Endothelial cell of umbilical vein (primary cell): ENCODE results near the gene CNN1. TPM values are rescaled to one million over a fixed set of nuclear protein-coding genes. Genes with fewer than 3 reads are reported as not detected.

ENCODE experiments used
- BruUV-seq: library from RNA; stranded (reverse); fragments of 400-500 nt; replicated peaks from 2 replicates; lab custom pipeline; 2021; lab: Mats Ljungman, UMichigan
- CTCF ChIA-PET: fragments of 300-600, 350-600 bp; sonication (Branson Sonifier 250); formaldehyde crosslinking; loops from one replicate; lab custom pipeline; 2021; ENCODE audit warnings: antibody characterized with exemption, inconsistent platforms; lab: Charles Lee
- POLR2A ChIA-PET: fragments of 300-600, 350-600 bp; sonication (Branson Sonifier 250); formaldehyde crosslinking; loops from one replicate; lab custom pipeline; 2021; ENCODE audit warnings: antibody characterized with exemption, inconsistent platforms; lab: Charles Lee
- DNase-seq: peaks from one replicate; pipeline ENCODE4 v3.0.0-alpha.2; 2011; ENCODE audit warnings: low read depth, low spot score
- FAIRE-seq: peaks from 2 replicates; lab custom pipeline; 2011; peaks lifted over from hg19 to GRCh38; lab: Jason Lieb, UNC
- H2AFZ ChIP-seq: 2 replicates; pipeline ENCODE4 v1.6.0; 2012; ENCODE audit warnings: low read depth, low read length, control low read depth, inconsistent platforms
- H3K27ac ChIP-seq: 2 replicates; pipeline ENCODE4 v1.5.1; 2011; ENCODE audit warnings: low read depth, mild to moderate bottlenecking, control low read depth, low read length, moderate library complexity; ENCODE audit not compliant: insufficient read depth
- H3K27me3 ChIP-seq, 2 experiments: 2 replicates each; pipeline versions ENCODE4 v1.6.0 to v1.6.1; 2011; ENCODE audit warnings: low read length in 2 of 2, mixed read lengths in 1 of 2; ENCODE audit not compliant: control insufficient read depth in 2 of 2, insufficient read depth in 2 of 2
- H3K36me3 ChIP-seq, 2 experiments: 2 replicates in 1 of 2; 3 replicates in 1 of 2; pipeline ENCODE4 v1.5.1; 2011; ENCODE audit warnings: low read length in 2 of 2, mild to moderate bottlenecking in 1 of 2, moderate library complexity in 1 of 2; ENCODE audit not compliant: control insufficient read depth in 2 of 2, insufficient read depth in 2 of 2; ENCODE audit errors: extremely low read depth in 1 of 2
- H3K4me1 ChIP-seq: 3 replicates; pipeline ENCODE4 v1.5.1; 2011; ENCODE audit warnings: mild to moderate bottlenecking, low read length; ENCODE audit not compliant: control insufficient read depth, insufficient read depth; ENCODE audit errors: extremely low read depth
- H3K4me2 ChIP-seq: 2 replicates; pipeline ENCODE4 v1.6.1; 2011; ENCODE audit warnings: low read length, control low read depth, mixed read lengths; ENCODE audit not compliant: insufficient read depth
- H3K4me3 ChIP-seq, 3 experiments: fragments of 200-600 bp in 1 of 3; sonication (generic), shearing (Covaris generic) in 1 of 3; replicated peaks in 1 of 3; 2 replicates each; pipeline ENCODE4 v1.5.1; 2011 to 2016; ENCODE audit warnings: control low read depth in 3 of 3, low read length in 3 of 3, mild to moderate bottlenecking in 2 of 3, inconsistent platforms in 1 of 3, low read depth in 1 of 3, moderate library complexity in 1 of 3; ENCODE audit not compliant: insufficient read depth in 1 of 3
- H3K79me2 ChIP-seq: 2 replicates; pipeline ENCODE4 v1.6.0; 2012; ENCODE audit warnings: low read length, inconsistent platforms; ENCODE audit not compliant: control insufficient read depth, insufficient read depth
- H3K9ac ChIP-seq: replicated peaks from 2 replicates; pipeline ENCODE3; 2011; ENCODE audit warnings: low read length, control low read depth; ENCODE audit not compliant: insufficient read depth; ENCODE audit errors: extremely low read depth
- H3K9me1 ChIP-seq: replicated peaks from 3 replicates; pipeline ENCODE4 v1.6.0; 2011; ENCODE audit warnings: mild to moderate bottlenecking, low read length; ENCODE audit not compliant: control insufficient read depth, insufficient read depth; ENCODE audit errors: extremely low read depth
- H3K9me3 ChIP-seq: replicated peaks from 2 replicates; pipeline ENCODE4 v1.5.1; 2012; ENCODE audit warnings: low read length, inconsistent platforms; ENCODE audit not compliant: control insufficient read depth, insufficient read depth
- H4K20me1 ChIP-seq: replicated peaks from 2 replicates; pipeline ENCODE3; 2011; ENCODE audit warnings: mild to moderate bottlenecking, low read length; ENCODE audit not compliant: control insufficient read depth, insufficient read depth; ENCODE audit errors: extremely low read depth
- FOS ChIP-seq: IDR thresholded peaks from 2 replicates; pipeline ENCODE4 v1.6.1; 2011; ENCODE audit warnings: mild to moderate bottlenecking, low read length, moderate library complexity, borderline replicate concordance; ENCODE audit not compliant: insufficient read depth
- GATA2 ChIP-seq: IDR thresholded peaks from 2 replicates; pipeline ENCODE4 v1.7.0; 2011; ENCODE audit warnings: low read depth, mild to moderate bottlenecking, moderate library complexity, mixed read lengths, low read length; ENCODE audit not compliant: insufficient read length, insufficient read depth
- POLR2AphosphoS5 ChIP-seq: IDR thresholded peaks from 2 replicates; pipeline ENCODE4 v1.6.1; 2012; ENCODE audit warnings: low read depth, mild to moderate bottlenecking, control low read depth, low read length, moderate library complexity; ENCODE audit not compliant: insufficient read depth
- dilution Hi-C: fragments of 300-500 bp; cut with MboI; formaldehyde crosslinking; loops from one replicate; pipeline ENCODE4 v1.15.0; 2019; ENCODE audit warnings: low sequenced_read_pairs; ENCODE audit not compliant: extremely low pct_ligation_motif_present
- intact Hi-C: fragments of 100-400 bp; cut with micrococcal nuclease; formaldehyde crosslinking; loops from one replicate; pipeline ENCODE4 v1.10.0; 2022
- polyA plus RNA-seq, 4 experiments: library from polyadenylated mRNA; depleted of rRNA in 3 of 4; stranded (reverse) in 3 of 4; unstranded in 1 of 4; fragments of >200 nt; gene quantifications; 2 replicates each; pipeline versions ENCODE4 v1.2.1 to v1.2.3, GENCODE V29; 2011 to 2012; ENCODE audit warnings: missing spikeins in 1 of 4
- total RNA-seq: library from RNA; stranded (reverse); gene quantifications from 2 replicates; pipeline ENCODE4 v1.2.3, GENCODE V29; 2021
- TF ChIP-seq, protein P1 (sequence below), 2 donors: IDR thresholded peaks; 1 replicate in 1 of 2; 2 replicates in 1 of 2; pipeline ENCODE4 v1.5.1; 2011; ENCODE audit warnings: low read length in 2 of 2, mild to moderate bottlenecking in 2 of 2, moderate library complexity in 2 of 2, control low read depth in 1 of 2, inconsistent platforms in 1 of 2, low read depth in 1 of 2; ENCODE audit not compliant: insufficient read depth in 1 of 2; ENCODE audit errors: extremely low read depth in 1 of 2
- TF ChIP-seq, protein P2 (sequence below): IDR thresholded peaks from 2 replicates; pipeline ENCODE4 v1.6.1; 2011; ENCODE audit not compliant: insufficient read depth, insufficient read length

The CNN1 gene
- total and polyA plus RNA-seq, 2 donors (not counting 3 experiments of a cell fraction or from before 2014, with no cell fraction given): 0.76 TPM; not detected in 1

DNA sequence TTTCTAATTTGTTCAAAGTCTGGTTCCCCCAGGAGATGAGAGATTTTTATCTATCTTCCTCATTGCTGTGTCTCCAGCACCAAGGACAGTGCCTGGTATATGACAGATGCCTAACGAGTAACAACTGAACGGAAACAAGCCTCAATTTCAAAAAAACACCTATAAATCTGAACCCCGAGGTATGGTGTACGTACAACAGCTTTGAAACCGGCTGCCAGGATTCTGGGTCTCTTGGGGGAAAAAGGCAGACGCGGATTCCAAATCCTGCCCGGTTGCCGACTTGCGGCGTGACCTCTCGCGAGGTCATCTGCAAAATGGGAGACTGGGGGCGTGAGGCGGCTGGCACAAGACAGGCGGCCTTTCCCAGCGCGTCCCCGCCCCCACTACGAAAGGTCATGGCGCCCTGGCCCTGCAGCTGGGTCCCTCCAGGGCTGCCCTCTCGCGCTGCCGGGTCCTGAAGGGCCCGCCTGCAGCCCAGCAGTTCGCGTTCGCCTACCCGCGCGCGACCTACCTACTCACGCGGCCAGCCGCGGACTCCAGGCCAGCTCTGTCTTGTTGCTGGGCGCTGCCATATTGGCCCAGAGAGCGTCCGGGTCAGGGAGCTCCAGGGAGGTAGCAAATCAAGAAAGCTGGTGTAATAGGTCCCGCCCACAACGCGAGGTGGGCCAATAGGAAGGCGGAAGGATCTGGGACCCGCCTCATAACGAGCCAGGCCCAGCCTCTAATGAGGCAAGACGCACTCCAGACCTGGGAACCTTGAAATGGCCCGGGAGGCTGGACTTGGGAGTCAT, 9.9 kb upstream of the CNN1 start, which contains the start of gene ECSIT:
Gene ECSIT, minus strand, starts transcription at position 584 of the 791 bp plus-strand sequence. CDS start 9,964 bp downstream, outside the sequence.
- FAIRE-seq (peak; percentile 99), DNase-seq (peak; percentile 99)
- POLR2A ChIA-PET: interaction anchor here (0.6 kb wide), 1 partner anchor 1307 kb away, joined by 5 read pairs; no protein-coding TSS in a partner anchor
- dilution Hi-C loops: no loop called here
- H3K36me3 ChIP-seq: no peaks in the 10 kb centered on the region
- H3K9me1 ChIP-seq: no peaks in the 10 kb centered on the region
- peak within 1 kb of the TSS; percentile 52 to 98 (median 90) for H3K4me3 ChIP-seq
- BruUV-seq: TSS peak; percentile 74
- H3K9ac ChIP-seq: peak within 1 kb of the TSS; percentile 86
- H3K27me3 ChIP-seq: no peaks in the 10 kb centered on the region
- no peaks in the 10 kb centered on the region for H3K9me3 ChIP-seq
- intact Hi-C loops: loop anchor here (1.0 to 2.0 kb wide), 3 partner anchors 23 to 58 kb away; partner anchors contain the start of genes ELOF1 and ZNF653
- peak within 1 kb of the TSS; percentile 67 for H3K4me2 ChIP-seq
- TF ChIP-seq FOS (no peak), GATA2 (peak; percentile 64), POLR2AphosphoS5 (peak; percentile 77)
- TF ChIP-seq, protein P1, sequence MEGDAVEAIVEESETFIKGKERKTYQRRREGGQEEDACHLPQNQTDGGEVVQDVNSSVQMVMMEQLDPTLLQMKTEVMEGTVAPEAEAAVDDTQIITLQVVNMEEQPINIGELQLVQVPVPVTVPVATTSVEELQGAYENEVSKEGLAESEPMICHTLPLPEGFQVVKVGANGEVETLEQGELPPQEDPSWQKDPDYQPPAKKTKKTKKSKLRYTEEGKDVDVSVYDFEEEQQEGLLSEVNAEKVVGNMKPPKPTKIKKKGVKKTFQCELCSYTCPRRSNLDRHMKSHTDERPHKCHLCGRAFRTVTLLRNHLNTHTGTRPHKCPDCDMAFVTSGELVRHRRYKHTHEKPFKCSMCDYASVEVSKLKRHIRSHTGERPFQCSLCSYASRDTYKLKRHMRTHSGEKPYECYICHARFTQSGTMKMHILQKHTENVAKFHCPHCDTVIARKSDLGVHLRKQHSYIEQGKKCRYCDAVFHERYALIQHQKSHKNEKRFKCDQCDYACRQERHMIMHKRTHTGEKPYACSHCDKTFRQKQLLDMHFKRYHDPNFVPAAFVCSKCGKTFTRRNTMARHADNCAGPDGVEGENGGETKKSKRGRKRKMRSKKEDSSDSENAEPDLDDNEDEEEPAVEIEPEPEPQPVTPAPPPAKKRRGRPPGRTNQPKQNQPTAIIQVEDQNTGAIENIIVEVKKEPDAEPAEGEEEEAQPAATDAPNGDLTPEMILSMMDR (IDR thresholded peaks at IDR 0.05; ENCODE audit: extremely low read depth in 1 of 2, insufficient read depth in 1 of 2, low read depth in 1 of 2, low read length in 2 of 2): no peak
- TF ChIP-seq, protein P2, sequence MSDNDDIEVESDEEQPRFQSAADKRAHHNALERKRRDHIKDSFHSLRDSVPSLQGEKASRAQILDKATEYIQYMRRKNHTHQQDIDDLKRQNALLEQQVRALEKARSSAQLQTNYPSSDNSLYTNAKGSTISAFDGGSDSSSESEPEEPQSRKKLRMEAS: peak; percentile 9
- peaks cover 8% of the 10 kb centered on the region for H3K4me1 ChIP-seq
- CTCF ChIA-PET: interaction anchor here (1.2 kb wide), 1 partner anchor 235 kb away, joined by 3 read pairs; no protein-coding TSS in a partner anchor
- H4K20me1 ChIP-seq: no peaks in the 10 kb centered on the region
- H3K27ac ChIP-seq: peak within 1 kb of the TSS; percentile 82
- H2AFZ ChIP-seq: peak within 1 kb of the TSS; percentile 86
- H3K79me2 ChIP-seq: peaks cover 6% of the 10 kb centered on the region
